ENCODE data around the gene DVL2.

DNA sequence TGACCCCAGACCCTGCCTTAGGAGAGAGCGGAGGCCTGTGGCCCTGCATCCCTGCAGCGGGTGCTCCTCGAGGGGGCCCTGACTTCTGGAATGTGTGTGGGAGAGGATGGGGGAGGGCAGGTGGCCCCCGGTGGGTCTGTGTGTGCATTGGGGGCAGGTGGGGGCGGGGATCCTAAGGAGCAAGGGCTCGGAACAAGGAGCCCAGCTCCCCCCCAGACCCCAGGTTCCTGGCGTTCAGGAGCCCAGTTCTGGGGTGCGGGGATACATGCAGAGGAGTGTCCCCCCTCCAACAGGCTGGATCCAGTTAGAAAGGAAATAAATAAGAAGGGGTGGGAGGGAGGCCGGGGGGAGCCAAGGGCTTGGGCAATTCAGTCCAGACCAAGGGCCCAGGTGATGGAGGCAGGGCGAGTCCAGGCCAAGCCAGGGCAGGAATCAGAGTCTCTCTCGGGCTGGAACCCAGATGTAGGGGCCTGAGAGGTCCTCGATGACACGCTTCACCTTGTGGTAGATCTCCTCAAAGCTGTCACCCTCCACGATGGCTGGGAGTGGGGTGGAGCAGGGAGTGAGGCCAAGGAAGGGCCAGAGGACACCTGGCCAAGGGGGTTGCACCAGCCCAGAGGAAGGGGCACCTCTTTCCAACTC is 43.9 kb downstream of the DVL2 start:
- TF ChIP-seq POLR2A (IDR thresholded peaks at IDR 0.05; ENCODE audit: extremely low read depth, insufficient read length) (no peak), CTCF (IDR thresholded peaks at IDR 0.05; ENCODE audit: low read depth, low read length) (no peak)

Data from NB4 (cell line).